ENCODE data around the gene TMEM212. TPM values are rescaled to one million over a fixed set of nuclear protein-coding genes. Genes with fewer than 3 reads are reported as not detected.

The TMEM212 gene
- total RNA-seq, 1 donor from 2014 or later, result not detected

GRCh38 chr3:171881251-171881650 is 38.1 kb downstream of the TMEM212 start:
- TF ChIP-seq, protein P1, sequence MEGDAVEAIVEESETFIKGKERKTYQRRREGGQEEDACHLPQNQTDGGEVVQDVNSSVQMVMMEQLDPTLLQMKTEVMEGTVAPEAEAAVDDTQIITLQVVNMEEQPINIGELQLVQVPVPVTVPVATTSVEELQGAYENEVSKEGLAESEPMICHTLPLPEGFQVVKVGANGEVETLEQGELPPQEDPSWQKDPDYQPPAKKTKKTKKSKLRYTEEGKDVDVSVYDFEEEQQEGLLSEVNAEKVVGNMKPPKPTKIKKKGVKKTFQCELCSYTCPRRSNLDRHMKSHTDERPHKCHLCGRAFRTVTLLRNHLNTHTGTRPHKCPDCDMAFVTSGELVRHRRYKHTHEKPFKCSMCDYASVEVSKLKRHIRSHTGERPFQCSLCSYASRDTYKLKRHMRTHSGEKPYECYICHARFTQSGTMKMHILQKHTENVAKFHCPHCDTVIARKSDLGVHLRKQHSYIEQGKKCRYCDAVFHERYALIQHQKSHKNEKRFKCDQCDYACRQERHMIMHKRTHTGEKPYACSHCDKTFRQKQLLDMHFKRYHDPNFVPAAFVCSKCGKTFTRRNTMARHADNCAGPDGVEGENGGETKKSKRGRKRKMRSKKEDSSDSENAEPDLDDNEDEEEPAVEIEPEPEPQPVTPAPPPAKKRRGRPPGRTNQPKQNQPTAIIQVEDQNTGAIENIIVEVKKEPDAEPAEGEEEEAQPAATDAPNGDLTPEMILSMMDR (IDR thresholded peaks at IDR 0.05; ENCODE audit: insufficient read depth, low read length, severe bottlenecking), result no peak
- Histone ChIP-seq H3K27me3 (ENCODE audit: control insufficient read depth, insufficient read depth, low read length) (no peaks in the 10 kb centered on the region), H3K36me3 (ENCODE audit: control insufficient read depth, insufficient read depth, low read length) (no peaks in the 10 kb centered on the region), H3K4me3 (ENCODE audit: low read depth, low read length) (no peak overlapping the region)
- DNase-seq (ENCODE audit: low read depth), result no peak
- no peak for FAIRE-seq

- no peak overlapping the region for H3K4me3 ChIP-seq (ENCODE audit: low read depth, low read length)
- FAIRE-seq, result no peak
- DNase-seq (ENCODE audit: low read depth), result no peak
- no peaks in the 10 kb centered on the region for H3K27me3 ChIP-seq (ENCODE audit: control insufficient read depth, insufficient read depth, low read length)
- H3K36me3 ChIP-seq (ENCODE audit: control insufficient read depth, insufficient read depth, low read length), result no peaks in the 10 kb centered on the region
- TF ChIP-seq, protein P1 (IDR thresholded peaks at IDR 0.05; ENCODE audit: insufficient read depth, low read length, severe bottlenecking), result no peak
Measured at GRCh38 chr3:171883257-171883892, 40.2 kb downstream of the TMEM212 start.

DNA sequence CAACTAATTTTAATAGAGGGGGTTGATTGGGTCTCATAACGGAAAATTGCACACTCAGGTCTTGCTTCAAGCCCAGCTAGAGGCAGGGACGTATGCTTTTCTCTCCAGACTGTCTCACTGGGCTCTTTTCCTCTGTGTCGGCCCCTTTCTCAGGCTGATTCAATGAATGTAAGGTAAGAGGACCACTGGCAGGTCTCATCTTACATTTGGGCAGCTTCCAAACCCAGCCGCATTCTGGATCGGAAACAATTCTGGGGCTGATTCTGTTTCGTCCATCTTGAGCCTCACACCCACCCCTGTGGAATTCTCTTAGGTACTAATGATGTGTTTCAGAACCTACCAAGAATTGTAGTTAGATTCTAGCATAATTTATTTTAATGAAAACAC is 40.7 kb downstream of the TMEM212 start:
- Histone ChIP-seq H3K4me3 (ENCODE audit: low read depth, low read length) (no peak overlapping the region), H3K27me3 (ENCODE audit: control insufficient read depth, insufficient read depth, low read length) (no peaks in the 10 kb centered on the region), H3K36me3 (ENCODE audit: control insufficient read depth, insufficient read depth, low read length) (no peaks in the 10 kb centered on the region)
- DNase-seq (ENCODE audit: low read depth), result no peak
- TF ChIP-seq, protein P1 (IDR thresholded peaks at IDR 0.05; ENCODE audit: insufficient read depth, low read length, severe bottlenecking), result no peak
- no peak for FAIRE-seq

- DNase-seq (ENCODE audit: low read depth), result no peak
- no peak for FAIRE-seq
- Histone ChIP-seq H3K27me3 (ENCODE audit: control insufficient read depth, insufficient read depth, low read length) (no peaks in the 10 kb centered on the region), H3K36me3 (ENCODE audit: control insufficient read depth, insufficient read depth, low read length) (no peaks in the 10 kb centered on the region), H3K4me3 (ENCODE audit: low read depth, low read length) (no peak overlapping the region)
- TF ChIP-seq, protein P1 (IDR thresholded peaks at IDR 0.05; ENCODE audit: insufficient read depth, low read length, severe bottlenecking), result no peak
Measured at GRCh38 chr3:171888466-171888865, 45.3 kb downstream of the TMEM212 start.

- no peaks in the 10 kb centered on the region for H3K36me3 ChIP-seq (ENCODE audit: control insufficient read depth, insufficient read depth, low read length)
- no peak overlapping the region for H3K4me3 ChIP-seq (ENCODE audit: low read depth, low read length)
- peaks cover 2% of the 10 kb centered on the region for H3K27me3 ChIP-seq (ENCODE audit: control insufficient read depth, insufficient read depth, low read length)
- TF ChIP-seq, protein P1 (IDR thresholded peaks at IDR 0.05; ENCODE audit: insufficient read depth, low read length, severe bottlenecking), result no peak
- no peak for FAIRE-seq
- DNase-seq (ENCODE audit: low read depth), result no peak
Measured at GRCh38 chr3:171890398-171890797, 47.2 kb downstream of the TMEM212 start.

DNA sequence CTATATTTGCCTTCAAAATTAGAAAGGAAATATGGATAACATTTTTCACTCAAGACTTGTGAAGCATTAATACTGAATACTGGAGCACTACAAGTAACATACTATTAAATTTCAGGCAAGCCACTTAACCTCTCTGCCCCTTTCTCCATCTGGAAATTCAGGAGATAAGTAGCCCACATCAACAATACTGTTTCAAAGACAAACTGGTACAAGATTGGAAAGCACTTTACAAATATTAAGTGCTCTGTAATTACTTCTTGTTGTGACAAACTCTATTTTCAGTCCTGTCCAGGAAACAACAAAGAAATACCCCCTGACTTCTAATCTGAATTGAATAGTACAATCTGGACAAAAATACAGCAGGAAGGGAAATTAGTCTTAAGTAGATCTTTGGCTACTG is 49.3 kb downstream of the TMEM212 start:
- Histone ChIP-seq H3K36me3 (ENCODE audit: control insufficient read depth, insufficient read depth, low read length) (no peaks in the 10 kb centered on the region), H3K4me3 (ENCODE audit: low read depth, low read length) (no peak overlapping the region), H3K27me3 (ENCODE audit: control insufficient read depth, insufficient read depth, low read length) (peaks cover 4% of the 10 kb centered on the region)
- TF ChIP-seq, protein P1 (IDR thresholded peaks at IDR 0.05; ENCODE audit: insufficient read depth, low read length, severe bottlenecking), result no peak
- no peak for DNase-seq (ENCODE audit: low read depth)
- FAIRE-seq, result no peak

Measured in bronchial epithelial cell (primary cell).